GM18508 (cell line): ENCODE measurements around the gene CTSA.
"Not testable (repeated sequence)": the region's sequence is repeated elsewhere in the genome, so short reads cannot be mapped to it uniquely, and the experiment has no call there.

Experiments used
- ATAC-seq: cut with Tn5 transposase; IDR thresholded peaks from one replicate; pipeline ENCODE4 v1.9.1; 2021; ENCODE audit warnings: moderate number of reproducible peaks; ENCODE audit not compliant: insufficient read depth, unreplicated experiment

Gene CTSA

GRCh38 chr20:45863543-45864470, 27.3 kb upstream of the CTSA start:
- no peak for ATAC-seq

GRCh38 chr20:45866454-45866853, 24.7 kb upstream of the CTSA start:
- ATAC-seq: no peak

GRCh38 chr20:45867136-45867818, 23.9 kb upstream of the CTSA start:
- ATAC-seq: no peak

- no peak for ATAC-seq
Observed at GRCh38 chr20:45867819-45868176, 23.3 kb upstream of the CTSA start.

GRCh38 chr20:45872626-45873025, 18.5 kb upstream of the CTSA start:
- ATAC-seq: no peak

- no peak for ATAC-seq
Observed at GRCh38 chr20:45873409-45874103, 17.6 kb upstream of the CTSA start.

- ATAC-seq: not testable (repeated sequence)
Observed at GRCh38 chr20:45874104-45874481, 17.0 kb upstream of the CTSA start.

GRCh38 chr20:45874576-45874975, 16.6 kb upstream of the CTSA start:
- no peak for ATAC-seq

- no peak for ATAC-seq
Observed at GRCh38 chr20:45878076-45878761, 12.9 kb upstream of the CTSA start.

- ATAC-seq: peak; percentile 81
Observed at GRCh38 chr20:45880988-45881788, 9.9 kb upstream of the CTSA start, which contains the start of gene ZSWIM1. Gene ZSWIM1, plus strand, starts transcription at chr20:45881227. Its CDS starts 1,366 bp downstream, at chr20:45882593.

GRCh38 chr20:45882469-45883099, 8.6 kb upstream of the CTSA start:
- no peak for ATAC-seq

GRCh38 chr20:45883100-45883469, 8.1 kb upstream of the CTSA start:
- no peak for ATAC-seq

GRCh38 chr20:45886590-45887345, 4.4 kb upstream of the CTSA start:
- no peak for ATAC-seq

- ATAC-seq: no peak
Observed at GRCh38 chr20:45887346-45887715, 3.8 kb upstream of the CTSA start, which contains the start of gene SPATA25. Gene SPATA25, minus strand, starts transcription at chr20:45887622. Its CDS starts 32 bp downstream, at chr20:45887590.

- no peak for ATAC-seq
Observed at GRCh38 chr20:45888681-45889080, 2.5 kb upstream of the CTSA start.

GRCh38 chr20:45890077-45890984, 804 bp upstream of the CTSA start:
- ATAC-seq: no peak

- ATAC-seq: no peak
Observed at GRCh38 chr20:45892049-45892825, 1.1 kb downstream of the CTSA start.
